Stomach (tissue), 4 donors: ENCODE data around the gene BTBD9.

Source experiments
- CTCF ChIP-seq, 7 experiments: fragments of 450-650 bp in 4 of 7; fragments of 200-600 bp in 3 of 7; sonication (generic) in 3 of 7; IDR thresholded peaks; one replicate each; pipeline ENCODE4 v1.5.1; 2016 to 2019; ENCODE audit warnings: antibody characterized with exemption in 7 of 7, control low read depth in 2 of 7, mild to moderate bottlenecking in 1 of 7
- EP300 ChIP-seq: sonication (generic); formaldehyde crosslinking; IDR thresholded peaks from one replicate; pipeline ENCODE4 v1.6.1; 2017; ENCODE audit warnings: antibody characterized with exemption
- POLR2A ChIP-seq, 4 donors: fragments of 450-650 bp; IDR thresholded peaks; one replicate each; pipeline ENCODE4 v1.6.1; 2016; ENCODE audit warnings: antibody characterized with exemption in 4 of 4, control low read depth in 2 of 4, mild to moderate bottlenecking in 1 of 4, moderate library complexity in 1 of 4
- POLR2AphosphoS5 ChIP-seq, 3 donors: sonication (generic); formaldehyde crosslinking; IDR thresholded peaks; one replicate each; pipeline ENCODE4 v1.6.1; 2016; ENCODE audit warnings: antibody characterized with exemption in 3 of 3

- no peak for TF ChIP-seq CTCF (IDR thresholded peaks at IDR 0.05)
- no peak for TF ChIP-seq POLR2AphosphoS5 (IDR thresholded peaks at IDR 0.05)
- TF ChIP-seq POLR2A (IDR thresholded peaks at IDR 0.05): no peak
- no peak for TF ChIP-seq EP300
Measured at GRCh38 chr6:38281126-38281525, 358.6 kb downstream of the BTBD9 start.
